ENCODE measurements around the gene SEMA6A.

DNA sequence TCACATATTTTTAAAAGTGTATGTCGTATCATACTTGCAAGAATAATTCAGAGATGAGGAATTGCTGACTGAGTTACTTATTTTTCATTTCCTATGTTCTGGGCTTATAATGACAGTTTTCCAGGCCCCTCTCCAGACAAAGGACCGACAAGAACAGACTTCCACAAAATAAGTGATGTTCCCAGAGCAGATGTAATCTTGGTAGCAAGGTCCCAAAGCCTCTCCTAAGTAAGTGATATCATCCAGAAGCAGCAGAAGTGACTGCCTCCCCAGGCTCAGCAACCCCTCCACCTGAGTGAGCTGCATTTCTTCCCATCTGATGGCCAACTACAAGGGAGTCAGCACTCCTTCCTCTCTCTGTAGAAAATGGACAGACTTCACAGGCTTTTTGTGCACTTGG is 57.1 kb downstream of the SEMA6A start:
- TF ChIP-seq, protein P1, sequence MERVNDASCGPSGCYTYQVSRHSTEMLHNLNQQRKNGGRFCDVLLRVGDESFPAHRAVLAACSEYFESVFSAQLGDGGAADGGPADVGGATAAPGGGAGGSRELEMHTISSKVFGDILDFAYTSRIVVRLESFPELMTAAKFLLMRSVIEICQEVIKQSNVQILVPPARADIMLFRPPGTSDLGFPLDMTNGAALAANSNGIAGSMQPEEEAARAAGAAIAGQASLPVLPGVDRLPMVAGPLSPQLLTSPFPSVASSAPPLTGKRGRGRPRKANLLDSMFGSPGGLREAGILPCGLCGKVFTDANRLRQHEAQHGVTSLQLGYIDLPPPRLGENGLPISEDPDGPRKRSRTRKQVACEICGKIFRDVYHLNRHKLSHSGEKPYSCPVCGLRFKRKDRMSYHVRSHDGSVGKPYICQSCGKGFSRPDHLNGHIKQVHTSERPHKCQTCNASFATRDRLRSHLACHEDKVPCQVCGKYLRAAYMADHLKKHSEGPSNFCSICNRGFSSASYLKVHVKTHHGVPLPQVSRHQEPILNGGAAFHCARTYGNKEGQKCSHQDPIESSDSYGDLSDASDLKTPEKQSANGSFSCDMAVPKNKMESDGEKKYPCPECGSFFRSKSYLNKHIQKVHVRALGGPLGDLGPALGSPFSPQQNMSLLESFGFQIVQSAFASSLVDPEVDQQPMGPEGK (CRISPR knock-in tag; IDR thresholded peaks at IDR 0.05; ENCODE audit: borderline replicate concordance): no peak
- TF ChIP-seq ESRRG (CRISPR knock-in tag; IDR thresholded peaks at IDR 0.05) (no peak), GLIS3 (CRISPR knock-in tag; IDR thresholded peaks at IDR 0.05) (no peak), TCF4 (CRISPR knock-in tag; IDR thresholded peaks at IDR 0.05; ENCODE audit: borderline replicate concordance) (no peak), ISL1 (CRISPR knock-in tag; IDR thresholded peaks at IDR 0.05) (no peak), ZFP3 (CRISPR knock-in tag; IDR thresholded peaks at IDR 0.05) (no peak)
- TF ChIP-seq, protein P2, sequence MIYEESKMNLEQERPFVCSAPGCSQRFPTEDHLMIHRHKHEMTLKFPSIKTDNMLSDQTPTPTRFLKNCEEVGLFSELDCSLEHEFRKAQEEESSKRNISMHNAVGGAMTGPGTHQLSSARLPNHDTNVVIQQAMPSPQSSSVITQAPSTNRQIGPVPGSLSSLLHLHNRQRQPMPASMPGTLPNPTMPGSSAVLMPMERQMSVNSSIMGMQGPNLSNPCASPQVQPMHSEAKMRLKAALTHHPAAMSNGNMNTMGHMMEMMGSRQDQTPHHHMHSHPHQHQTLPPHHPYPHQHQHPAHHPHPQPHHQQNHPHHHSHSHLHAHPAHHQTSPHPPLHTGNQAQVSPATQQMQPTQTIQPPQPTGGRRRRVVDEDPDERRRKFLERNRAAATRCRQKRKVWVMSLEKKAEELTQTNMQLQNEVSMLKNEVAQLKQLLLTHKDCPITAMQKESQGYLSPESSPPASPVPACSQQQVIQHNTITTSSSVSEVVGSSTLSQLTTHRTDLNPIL (CRISPR knock-in tag; IDR thresholded peaks at IDR 0.05; ENCODE audit: low read depth): no peak
